B cell (primary cell): ENCODE measurements around the gene ADAM23. TPM values are rescaled to one million over a fixed set of nuclear protein-coding genes. Genes with fewer than 3 reads are reported as not detected.

Source experiments
- ATAC-seq: fragments of 200-7000 bp; cut with Tn5 transposase; one replicate; pipeline ENCODE4 v1.10.0; 2021; ENCODE audit warnings: low read depth, mild to moderate bottlenecking, moderate number of reproducible peaks, moderate library complexity
- CTCF ChIA-PET: fragments of 350-600 bp; sonication (Branson Sonifier 250); formaldehyde crosslinking; loops from one replicate; lab custom pipeline; 2021; ENCODE audit warnings: antibody characterized with exemption, inconsistent platforms; lab: Charles Lee
- POLR2A ChIA-PET: fragments of 350-600 bp; sonication (Branson Sonifier 250); formaldehyde crosslinking; loops from one replicate; lab custom pipeline; 2021; ENCODE audit warnings: antibody characterized with exemption; lab: Charles Lee
- DNase-seq: peaks from one replicate; pipeline ENCODE4 v3.0.0; 2013
- H2AFZ ChIP-seq: 2 replicates; pipeline ENCODE4 v1.6.1; 2012; ENCODE audit warnings: mild to moderate bottlenecking, low read depth, low read length; ENCODE audit not compliant: insufficient read depth, poor library complexity, severe bottlenecking
- H3K27ac ChIP-seq, 2 donors: 1 replicate in 1 of 2; 2 replicates in 1 of 2; pipeline ENCODE4 v1.5.1; 2012 to 2013; ENCODE audit warnings: low read length in 2 of 2, mild to moderate bottlenecking in 2 of 2, moderate library complexity in 1 of 2
- H3K27me3 ChIP-seq, 4 experiments: fragments of 200-600 bp in 1 of 4; sonication (generic) in 1 of 4; replicated peaks in 1 of 4; 1 replicate in 2 of 4; 2 replicates in 2 of 4; pipeline versions ENCODE4 v1.6.1 to v1.7.0; 2013 to 2016; ENCODE audit warnings: low read length in 3 of 4, mild to moderate bottlenecking in 2 of 4, mixed read lengths in 1 of 4, moderate library complexity in 1 of 4; ENCODE audit not compliant: insufficient read depth in 4 of 4, control insufficient read depth in 3 of 4; ENCODE audit errors: control extremely low read depth in 1 of 4
- H3K36me3 ChIP-seq, 2 experiments: replicated peaks in 1 of 2; 1 replicate in 1 of 2; 2 replicates in 1 of 2; pipeline versions ENCODE4 v1.6.1 to v1.7.1; 2013; ENCODE audit warnings: low read length in 1 of 2; ENCODE audit not compliant: insufficient read depth in 2 of 2, control insufficient read depth in 1 of 2; ENCODE audit errors: control extremely low read depth in 1 of 2, extremely low read depth in 1 of 2
- H3K4me1 ChIP-seq, 2 donors: fragments of 200-600 bp in 1 of 2; sonication (generic) in 1 of 2; 1 replicate in 1 of 2; 2 replicates in 1 of 2; pipeline versions ENCODE4 v1.5.1 to v1.6.1; 2013 to 2017; ENCODE audit warnings: low read length in 2 of 2; ENCODE audit not compliant: control insufficient read depth in 2 of 2, insufficient read depth in 2 of 2
- H3K4me2 ChIP-seq: replicated peaks from 2 replicates; pipeline ENCODE3; 2012; ENCODE audit warnings: mild to moderate bottlenecking, low read depth, low read length; ENCODE audit not compliant: poor library complexity, severe bottlenecking
- H3K4me3 ChIP-seq, 5 experiments: fragments of 200-600 bp in 1 of 5; sonication (generic) in 1 of 5; 1 replicate in 3 of 5; 2 replicates in 2 of 5; pipeline versions ENCODE4 v1.5.1 to v1.7.0; 2011 to 2016; ENCODE audit warnings: low read length in 4 of 5, mild to moderate bottlenecking in 4 of 5, low read depth in 2 of 5, control low read depth in 1 of 5, moderate library complexity in 1 of 5; ENCODE audit not compliant: insufficient read depth in 1 of 5; ENCODE audit errors: control extremely low read depth in 1 of 5, extremely low read depth in 1 of 5
- H3K79me2 ChIP-seq: fragments of 200-600 bp; sonication (generic); one replicate; pipeline ENCODE4 v1.6.0; 2016; ENCODE audit warnings: low read length; ENCODE audit not compliant: control insufficient read depth, insufficient read depth
- H3K9ac ChIP-seq: fragments of 200-600 bp; sonication (generic); 2 replicates; pipeline ENCODE4 v1.6.1; 2017; ENCODE audit warnings: mild to moderate bottlenecking, low read length, moderate library complexity
- H3K9me3 ChIP-seq, 3 donors: one replicate each; pipeline versions ENCODE4 v1.6.1 to v1.7.1; 2013; ENCODE audit warnings: low read length in 2 of 3; ENCODE audit not compliant: control insufficient read depth in 2 of 3, insufficient read depth in 1 of 3; ENCODE audit errors: control extremely low read depth in 1 of 3
- H4K20me1 ChIP-seq: 2 replicates; pipeline ENCODE4 v1.6.0; 2012; ENCODE audit warnings: mild to moderate bottlenecking, low read length; ENCODE audit not compliant: insufficient read depth, control insufficient read depth, poor library complexity, severe bottlenecking
- H3K27ac Mint-ChIP-seq: one replicate; pipeline ENCODE4 v1.8.0; 2021; ENCODE audit warnings: mixed read lengths
- H3K27me3 Mint-ChIP-seq: one replicate; pipeline ENCODE4 v1.8.0; 2021; ENCODE audit warnings: mixed read lengths
- H3K4me1 Mint-ChIP-seq: one replicate; pipeline ENCODE4 v1.8.0; 2021; ENCODE audit warnings: mixed read lengths
- H3K4me3 Mint-ChIP-seq: one replicate; pipeline ENCODE4 v1.8.0; 2021; ENCODE audit warnings: mixed read lengths
- H3K9me3 Mint-ChIP-seq: one replicate; pipeline ENCODE4 v1.8.0; 2022; ENCODE audit warnings: mixed read lengths; ENCODE audit not compliant: insufficient read depth
- CTCF ChIP-seq: fragments of 200-600 bp; IDR thresholded peaks from one replicate; pipeline ENCODE4 v1.8.0; 2022; ENCODE audit warnings: antibody characterized with exemption, mild to moderate bottlenecking
- EZH2 ChIP-seq: IDR thresholded peaks from 2 replicates; pipeline ENCODE4 v1.6.1; 2012; ENCODE audit warnings: borderline replicate concordance, low read depth, mild to moderate bottlenecking, moderate library complexity, low read length; ENCODE audit not compliant: insufficient read depth, poor library complexity, severe bottlenecking
- WGBS: methylation state at CpG from one replicate; pipeline ENCODE4 v1.1.5; 2013; ENCODE audit warnings: missing lambda C conversion rate; ENCODE audit not compliant: insufficient coverage; 5-methylcytosine and 5-hydroxymethylcytosine counted together
- intact Hi-C: fragments of 100-400 bp; cut with micrococcal nuclease; formaldehyde crosslinking; loops from one replicate; pipeline ENCODE4 v1.10.0; 2022
- polyA plus RNA-seq: library from polyadenylated mRNA; depleted of rRNA; stranded (reverse); fragments of >200 nt; gene quantifications from 2 replicates; pipeline ENCODE4 v1.2.3, GENCODE V29; 2012
- total RNA-seq, 2 donors: library from RNA; stranded (reverse); fragments of 120-200 nt in 1 of 2; gene quantifications; 1 replicate in 1 of 2; 2 replicates in 1 of 2; pipeline versions ENCODE4 v1.2.3 to v1.2.4, GENCODE V29; 2013 to 2022

Gene ADAM23
- total and polyA plus RNA-seq, 2 donors (not counting 1 experiment from before 2014, with no cell fraction given): 0.78 to 1.7 TPM

DNA sequence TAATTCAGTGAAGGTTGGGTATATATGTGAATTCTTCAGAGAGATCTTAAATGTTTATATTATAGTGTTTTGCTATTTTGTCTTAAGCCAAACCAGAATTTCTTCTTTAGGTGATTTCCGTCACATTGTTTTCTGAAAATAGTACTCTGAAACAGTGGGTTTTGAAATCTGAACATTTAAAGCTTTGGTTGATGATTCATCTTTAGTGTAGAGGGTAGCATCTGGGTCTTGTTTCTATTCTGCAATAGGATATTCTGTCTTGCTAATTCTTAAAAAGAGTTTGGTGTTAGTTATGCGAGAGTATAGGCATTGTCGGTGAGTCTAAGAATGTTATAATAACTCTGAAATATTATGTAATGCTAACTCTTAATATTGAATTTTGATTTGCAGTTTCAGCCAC, 129.4 kb downstream of the ADAM23 start:
- DNase-seq: no peak
- no peak overlapping the region for H2AFZ ChIP-seq
- no peaks in the 10 kb centered on the region for H3K27me3 Mint-ChIP-seq
- H3K9me3 ChIP-seq: no peaks in the 10 kb centered on the region
- ChIA-PET CTCF (no interaction called here), POLR2A (no interaction called here)
- H4K20me1 ChIP-seq: no peaks in the 10 kb centered on the region
- no peak for ATAC-seq
- TF ChIP-seq CTCF (no peak), EZH2 (no peak)
- no peak overlapping the region for H3K4me2 ChIP-seq
- H3K4me1 ChIP-seq: no peaks in the 10 kb centered on the region
- WGBS: 67% methylated on average over 1 of the region's 3 CpGs
- no peak overlapping the region for H3K4me3 ChIP-seq
- H3K27ac Mint-ChIP-seq: no peak overlapping the region
- H3K27ac ChIP-seq: no peak overlapping the region
- H3K9ac ChIP-seq: no peak overlapping the region
- no peaks in the 10 kb centered on the region for H3K36me3 ChIP-seq
- no peaks in the 10 kb centered on the region for H3K4me1 Mint-ChIP-seq
- H3K79me2 ChIP-seq: no peaks in the 10 kb centered on the region
- intact Hi-C loops: no loop called here
- no peaks in the 10 kb centered on the region for H3K9me3 Mint-ChIP-seq
- H3K4me3 Mint-ChIP-seq: no peak overlapping the region
- H3K27me3 ChIP-seq: no peaks in the 10 kb centered on the region

GRCh38 chr2:206573793-206574192, 130.5 kb downstream of the ADAM23 start:
- CTCF ChIA-PET: no interaction called here

More at GRCh38 chr2:206573793-206574192, 130.5 kb downstream of the ADAM23 start:
- Mint-ChIP-seq H3K27ac (no peak overlapping the region), H3K4me3 (no peak overlapping the region), H3K9me3 (no peaks in the 10 kb centered on the region), H3K4me1 (no peaks in the 10 kb centered on the region), H3K27me3 (no peaks in the 10 kb centered on the region)
- Histone ChIP-seq H3K27me3 (no peaks in the 10 kb centered on the region), H3K9ac (no peak overlapping the region), H3K9me3 (peaks cover 0 to 1% (median 0%) of the 10 kb centered on the region in 3 donors), H3K79me2 (no peaks in the 10 kb centered on the region), H3K4me1 (no peaks in the 10 kb centered on the region), H2AFZ (no peak overlapping the region), H3K27ac (no peak overlapping the region), H4K20me1 (no peaks in the 10 kb centered on the region), H3K4me2 (no peak overlapping the region), H3K4me3 (no peak overlapping the region), H3K36me3 (no peaks in the 10 kb centered on the region)
- intact Hi-C loops: no loop called here
- POLR2A ChIA-PET: no interaction called here
- 90% methylated on average over 2 of the region's 6 CpGs for WGBS
- ATAC-seq: no peak
- no peak for TF ChIP-seq CTCF
- no peak for DNase-seq
